ENCODE results near the gene MYOT. TPM values are rescaled to one million over a fixed set of nuclear protein-coding genes. Genes with fewer than 3 reads are reported as not detected.

Gene MYOT
- polyA plus RNA-seq, 1 donor = 1.5 TPM

DNA sequence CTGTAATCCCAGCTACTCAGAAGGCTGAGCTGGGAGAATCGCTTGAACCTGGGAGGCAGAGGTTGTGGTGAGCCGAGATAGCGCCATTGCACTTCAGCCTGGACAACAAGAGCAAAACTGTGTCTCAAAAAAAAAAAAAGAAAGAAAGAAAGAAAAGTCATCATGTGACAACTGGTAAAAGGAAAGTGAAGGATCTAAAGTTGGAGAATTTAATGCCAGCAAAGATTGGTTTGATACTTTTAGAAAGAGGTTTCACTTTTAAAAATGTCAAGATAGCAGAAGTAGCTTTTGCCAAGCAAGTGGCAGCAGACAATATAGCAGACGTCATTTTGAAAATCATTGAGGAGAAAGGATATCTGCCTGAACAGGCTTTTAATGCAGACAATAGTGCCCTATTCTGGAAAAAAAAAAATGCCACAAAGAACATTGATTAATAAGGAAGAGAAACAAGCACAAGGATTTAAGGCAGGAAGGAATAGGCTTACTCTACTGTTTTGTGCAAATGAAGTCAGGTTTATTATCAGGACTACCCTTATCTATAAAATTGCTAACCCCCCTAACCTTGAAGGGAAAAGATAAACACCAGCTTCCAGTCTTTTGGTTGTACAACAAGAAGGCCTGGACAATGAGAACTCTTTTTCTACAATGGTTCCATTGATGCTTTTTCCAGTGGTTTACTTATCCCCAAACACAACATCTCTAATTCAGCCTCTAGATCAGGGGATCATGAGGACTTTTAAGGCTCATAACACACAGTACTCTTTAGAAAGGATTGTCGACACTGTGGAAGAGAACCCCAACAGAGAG lies 33.6 kb downstream of the MYOT start:
- DNase-seq = no peak

DNA sequence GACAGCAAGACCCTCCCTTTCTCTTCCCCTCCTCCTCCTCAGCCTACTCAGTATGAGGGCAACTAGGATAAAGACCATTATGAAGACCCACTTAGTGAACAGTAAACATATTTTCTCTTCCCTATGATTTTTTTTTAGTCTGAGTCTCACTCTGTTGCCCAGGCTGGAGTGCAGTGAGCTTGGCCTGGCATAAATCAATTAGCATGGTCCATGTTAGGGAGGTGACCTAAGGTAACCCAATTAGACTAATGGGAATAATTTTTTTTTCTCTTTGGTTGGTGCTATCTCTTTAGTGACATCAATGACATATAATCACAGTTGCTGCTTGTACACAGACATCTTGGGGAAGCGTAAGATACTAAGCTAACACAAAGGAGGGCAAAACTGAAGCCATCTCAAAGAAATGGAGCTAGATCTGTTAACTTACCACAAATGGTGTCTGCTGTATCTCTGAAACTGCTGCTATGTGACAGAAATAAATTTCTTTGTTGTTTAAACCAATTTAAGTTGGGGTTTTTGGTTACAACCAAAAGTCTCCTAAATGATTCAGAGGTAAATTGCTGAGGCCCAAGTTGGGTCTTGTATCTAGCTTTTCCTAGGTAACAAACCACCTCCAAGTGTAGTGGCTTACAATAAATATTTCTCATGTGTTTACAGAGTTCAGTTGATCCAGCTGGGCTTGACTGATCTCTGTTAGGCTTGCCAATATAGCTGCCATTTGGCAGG lies 34.9 kb downstream of the MYOT start:
- DNase-seq = no peak

DNA sequence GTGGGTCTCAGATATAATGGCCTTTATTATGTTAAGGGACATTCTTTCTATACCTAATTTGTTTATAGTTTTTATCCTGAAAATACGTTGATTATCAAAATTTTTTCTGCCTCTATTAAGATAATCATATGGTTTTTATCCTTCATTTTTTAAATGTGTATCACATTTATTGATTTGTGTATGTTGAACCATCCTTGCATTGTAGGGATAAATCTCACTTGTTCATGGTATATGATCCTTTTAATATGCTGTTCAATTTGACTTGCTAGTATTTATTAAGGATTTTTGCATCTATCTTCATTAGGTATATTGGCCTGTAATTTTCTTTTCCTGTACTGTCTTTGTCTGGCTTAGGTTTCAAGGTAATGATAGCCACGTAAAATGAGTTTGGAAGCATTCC lies 47.1 kb downstream of the MYOT start:
- no peak for DNase-seq

DNA sequence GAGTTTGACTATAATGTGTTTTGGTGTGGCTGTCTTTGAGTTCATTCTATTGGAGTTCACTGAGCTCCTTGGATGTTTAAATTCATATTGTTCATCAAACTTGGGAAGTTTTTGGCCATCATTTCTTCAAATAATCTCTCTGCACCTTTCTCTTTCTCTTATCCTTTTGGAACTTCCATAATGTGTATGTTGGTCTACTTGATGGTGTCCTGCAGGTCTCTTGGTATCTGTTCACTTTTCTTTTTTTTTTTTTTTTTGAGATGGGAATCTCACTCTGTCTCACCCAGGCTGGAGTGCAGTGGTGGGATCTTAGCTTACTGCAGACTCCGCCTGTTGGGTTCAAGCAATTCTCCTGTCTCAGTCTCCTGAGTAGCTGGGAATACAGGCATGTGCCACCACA lies 49.3 kb downstream of the MYOT start:
- DNase-seq = no peak

DNA sequence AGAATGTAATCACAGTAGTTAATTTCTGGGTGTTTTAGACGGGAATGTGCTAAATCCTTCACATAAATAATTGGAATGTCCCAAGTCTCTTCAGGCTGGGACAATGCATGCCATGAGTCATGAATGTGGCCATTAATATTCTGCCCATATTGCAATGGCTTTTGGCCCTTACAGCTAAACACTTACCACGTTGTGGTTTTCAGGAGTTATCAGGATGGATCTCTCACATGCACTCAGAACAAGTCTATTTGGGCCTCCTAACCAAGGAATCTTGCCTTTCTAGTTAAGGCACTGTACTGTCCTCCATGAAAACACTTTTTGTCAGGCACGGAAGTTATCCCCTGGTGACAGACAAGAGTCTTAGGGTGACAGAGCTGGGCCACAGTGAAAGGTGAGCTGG lies 54.3 kb downstream of the MYOT start:
- DNase-seq = no peak

DNA sequence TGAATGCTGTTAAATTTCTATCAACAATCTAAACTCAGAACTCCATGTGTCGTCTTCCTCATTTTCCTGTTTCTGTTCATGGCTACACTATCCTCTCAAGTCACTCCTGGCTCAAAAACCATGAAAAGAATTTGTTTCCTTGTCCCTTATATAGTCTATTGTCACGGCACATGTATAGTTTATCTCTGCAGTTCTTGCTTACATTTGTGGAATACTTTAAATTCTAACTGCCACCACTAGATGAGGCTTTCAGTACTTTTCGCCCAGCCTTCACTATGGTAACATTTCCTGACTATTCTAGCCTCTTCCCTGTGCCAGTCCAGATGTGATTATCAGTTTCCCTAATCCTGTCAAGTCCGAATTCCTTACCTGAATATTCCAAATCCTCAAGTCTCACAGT lies 56.2 kb downstream of the MYOT start:
- DNase-seq = no peak

DNA sequence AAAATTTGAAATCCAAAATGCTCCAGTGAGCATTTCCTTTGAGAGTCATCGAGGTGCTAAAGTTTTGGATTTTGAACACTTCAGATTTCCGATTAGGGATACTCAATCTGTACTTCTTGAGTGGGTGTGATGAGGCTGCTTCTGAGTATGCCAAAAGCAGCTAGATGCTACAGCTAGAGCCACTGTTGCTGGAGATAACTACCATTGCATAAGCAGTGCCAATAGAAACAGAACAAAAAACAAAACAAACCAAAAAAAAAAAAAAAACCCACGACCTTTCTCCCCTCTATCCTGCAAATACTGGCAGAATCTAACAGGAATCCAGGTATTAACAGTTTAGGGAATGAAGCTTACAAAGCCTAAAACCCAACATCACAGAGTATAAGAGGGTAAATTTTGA lies 65.1 kb downstream of the MYOT start:
- DNase-seq = no peak

DNA sequence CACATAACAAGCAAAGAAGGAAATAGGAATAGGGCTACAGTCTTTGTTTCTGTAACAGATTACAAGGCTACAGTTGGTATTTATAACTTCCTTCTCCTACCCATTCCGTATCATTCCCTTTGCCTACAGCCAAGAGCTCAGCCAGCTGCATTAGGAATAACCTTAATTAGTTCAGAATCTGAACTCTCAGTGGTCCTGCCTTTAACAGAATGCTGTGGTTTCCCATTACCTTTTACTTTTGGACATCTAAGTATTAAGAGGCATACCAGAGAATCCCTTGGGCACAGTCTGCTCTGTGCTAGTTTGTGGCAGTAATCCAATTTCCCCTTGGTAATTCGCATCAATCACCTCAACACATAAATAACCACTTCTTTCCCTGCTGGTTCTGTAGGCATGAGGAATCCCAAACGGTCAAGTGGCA lies 65.8 kb downstream of the MYOT start:
- DNase-seq = no peak

DNA sequence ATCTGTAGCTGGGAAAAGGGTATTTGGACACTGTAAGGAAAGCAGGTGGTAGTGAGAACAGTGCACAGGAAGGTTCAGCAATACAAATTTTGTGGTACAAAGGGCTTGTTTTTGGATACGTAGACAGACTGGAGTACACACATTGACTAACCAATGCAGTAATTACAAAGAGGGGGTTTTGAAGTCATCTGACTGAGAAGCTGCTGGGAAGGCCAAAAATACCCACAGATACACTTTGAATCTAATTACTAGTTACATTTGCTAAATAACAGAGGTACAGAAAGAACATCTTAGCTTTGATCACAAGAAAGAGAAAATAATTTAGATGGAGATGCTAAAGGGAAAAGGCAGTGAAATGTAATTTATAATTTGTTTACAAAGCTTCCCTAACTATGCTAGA lies 67.5 kb downstream of the MYOT start:
- no peak for DNase-seq

DNA sequence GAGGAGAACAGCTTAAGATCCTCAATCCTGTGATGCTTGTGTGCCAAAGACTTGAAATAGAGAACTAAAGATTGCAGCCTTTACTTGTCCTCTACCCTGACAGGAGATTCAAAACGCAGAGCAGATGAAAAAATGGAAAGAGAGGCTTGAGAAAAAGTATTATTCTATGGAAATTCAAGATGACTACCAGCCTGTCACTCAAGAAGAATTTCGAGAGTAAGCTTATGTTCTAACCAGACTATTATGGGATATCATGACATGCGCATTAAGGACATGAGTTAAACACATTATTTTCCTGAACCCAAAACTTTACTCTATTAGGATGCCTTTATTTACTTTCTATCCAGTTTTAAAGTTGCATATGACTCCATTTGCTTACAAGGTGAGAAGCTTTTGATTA lies 68.0 kb downstream of the MYOT start:
- no peak for DNase-seq

Other genes starting within 250 kb of the MYOT start
- 25.4 TPM for gene KLHL3, start 131.8 kb upstream of the MYOT start, polyA plus RNA-seq (ENCODE audit: insufficient read length)
- gene HNRNPA0, start 113.5 kb upstream of the MYOT start, polyA plus RNA-seq (ENCODE audit: insufficient read length) = 67.9 TPM
- gene PKD2L2, start 21.6 kb downstream of the MYOT start, polyA plus RNA-seq (ENCODE audit: insufficient read length) = 0.48 TPM
- 68.3 TPM for gene FAM13B, start 165.2 kb downstream of the MYOT start, polyA plus RNA-seq (ENCODE audit: insufficient read length)
- gene WNT8A, start 216.2 kb downstream of the MYOT start, polyA plus RNA-seq (ENCODE audit: insufficient read length) = 0.15 TPM